Neuronal stem cell (in vitro differentiated cells): ENCODE data around the gene WDR20.
"Not testable (repeated sequence)": the region's sequence is repeated elsewhere in the genome, so short reads cannot be mapped to it uniquely, and the experiment has no call there.

Experiments used
- DNase-seq: peaks from one replicate; pipeline ENCODE4 v3.0.0-alpha.2; 2013; ENCODE audit warnings: low spot score
- H2AFZ ChIP-seq: one replicate; pipeline ENCODE4 v1.6.1; 2013; ENCODE audit warnings: mild to moderate bottlenecking, low read length, inconsistent platforms
- H2AK5ac ChIP-seq: 2 replicates; pipeline ENCODE4 v1.6.1; 2013; ENCODE audit warnings: low read depth, mild to moderate bottlenecking, inconsistent platforms, low read length, moderate library complexity, mixed read lengths
- H2BK120ac ChIP-seq: 2 replicates; pipeline ENCODE4 v1.6.1; 2013; ENCODE audit warnings: low read depth, mild to moderate bottlenecking, inconsistent platforms, low read length, moderate library complexity, mixed read lengths
- H2BK12ac ChIP-seq: one replicate; pipeline ENCODE4 v1.6.1; 2013; ENCODE audit warnings: low read length, inconsistent platforms
- H2BK15ac ChIP-seq: 2 replicates; pipeline ENCODE4 v1.6.1; 2013; ENCODE audit warnings: mild to moderate bottlenecking, low read length, inconsistent platforms, mixed read lengths
- H2BK5ac ChIP-seq: one replicate; pipeline ENCODE4 v1.6.1; 2013; ENCODE audit warnings: inconsistent platforms, mild to moderate bottlenecking, low read length, moderate library complexity
- H3K14ac ChIP-seq: one replicate; pipeline ENCODE4 v1.6.1; 2013; ENCODE audit warnings: low read length, inconsistent platforms
- H3K18ac ChIP-seq: 2 replicates; pipeline ENCODE4 v1.6.1; 2013; ENCODE audit warnings: low read length, inconsistent platforms
- H3K23ac ChIP-seq: 2 replicates; pipeline ENCODE4 v1.6.1; 2013; ENCODE audit warnings: low read depth, mild to moderate bottlenecking, mixed read lengths, low read length, inconsistent platforms; ENCODE audit not compliant: poor library complexity
- H3K27ac ChIP-seq: replicated peaks from 3 replicates; pipeline ENCODE4 v1.5.1; 2013; ENCODE audit warnings: low read length, inconsistent platforms
- H3K27me3 ChIP-seq, 3 experiments: 2 replicates each; pipeline ENCODE4 v1.6.1; 2013; ENCODE audit warnings: low read length in 3 of 3, mild to moderate bottlenecking in 2 of 3, inconsistent platforms in 1 of 3, low read depth in 1 of 3, mixed read lengths in 1 of 3, moderate library complexity in 1 of 3; ENCODE audit not compliant: control insufficient read depth in 3 of 3, insufficient read depth in 3 of 3
- H3K36me3 ChIP-seq, 2 donors: replicated peaks in 1 of 2; 2 replicates each; pipeline ENCODE4 v1.6.1; 2013; ENCODE audit warnings: low read length in 2 of 2; ENCODE audit not compliant: control insufficient read depth in 2 of 2, insufficient read depth in 2 of 2
- H3K4ac ChIP-seq: 2 replicates; pipeline ENCODE4 v1.6.1; 2013; ENCODE audit warnings: inconsistent platforms, mild to moderate bottlenecking, low read length, moderate library complexity
- H3K4me1 ChIP-seq, 2 donors: 1 replicate in 1 of 2; 2 replicates in 1 of 2; pipeline ENCODE4 v1.6.1; 2013; ENCODE audit warnings: low read length in 2 of 2, low read depth in 1 of 2; ENCODE audit not compliant: control insufficient read depth in 2 of 2, insufficient read depth in 1 of 2
- H3K4me2 ChIP-seq: one replicate; pipeline ENCODE4 v1.6.1; 2013; ENCODE audit warnings: mild to moderate bottlenecking, low read length, inconsistent platforms; ENCODE audit not compliant: insufficient read depth, poor library complexity, severe bottlenecking
- H3K4me3 ChIP-seq, 2 donors: 2 replicates each; pipeline ENCODE4 v1.5.1; 2013; ENCODE audit warnings: low read length in 2 of 2, mild to moderate bottlenecking in 2 of 2, inconsistent platforms in 1 of 2, moderate library complexity in 1 of 2
- H3K79me1 ChIP-seq: one replicate; pipeline ENCODE4 v1.6.1; 2013; ENCODE audit warnings: low read depth, mild to moderate bottlenecking, inconsistent platforms, low read length, moderate library complexity
- H3K9ac ChIP-seq: one replicate; pipeline ENCODE4 v1.6.1; 2013; ENCODE audit warnings: mild to moderate bottlenecking, low read depth, low read length, inconsistent platforms; ENCODE audit not compliant: poor library complexity
- H3K9me3 ChIP-seq, 2 donors: replicated peaks in 1 of 2; 2 replicates each; pipeline versions ENCODE3 to v1.6.1; 2013; ENCODE audit warnings: low read length in 2 of 2, mild to moderate bottlenecking in 2 of 2, inconsistent platforms in 1 of 2, low read depth in 1 of 2, mixed read lengths in 1 of 2, moderate library complexity in 1 of 2; ENCODE audit not compliant: control insufficient read depth in 2 of 2, insufficient read depth in 1 of 2
- H4K8ac ChIP-seq: one replicate; pipeline ENCODE4 v1.6.1; 2013; ENCODE audit warnings: low read depth, mild to moderate bottlenecking, inconsistent platforms, low read length, moderate library complexity
- H4K91ac ChIP-seq: one replicate; pipeline ENCODE4 v1.6.1; 2013; ENCODE audit warnings: low read length, low read depth, mild to moderate bottlenecking, inconsistent platforms; ENCODE audit not compliant: poor library complexity
- WGBS, 2 donors: extraction: QIAGEN DNeasy Blood & Tissue Kit; methylation state at CpG; one replicate each; pipeline ENCODE4 v1.1.7; 2013; ENCODE audit warnings: missing lambda C conversion rate in 2 of 2, mixed read lengths in 1 of 2; ENCODE audit not compliant: insufficient read length in 2 of 2, insufficient replicate concordance in 1 of 2; ENCODE audit errors: extremely low coverage in 2 of 2; 5-methylcytosine and 5-hydroxymethylcytosine counted together

WDR20 gene

DNA sequence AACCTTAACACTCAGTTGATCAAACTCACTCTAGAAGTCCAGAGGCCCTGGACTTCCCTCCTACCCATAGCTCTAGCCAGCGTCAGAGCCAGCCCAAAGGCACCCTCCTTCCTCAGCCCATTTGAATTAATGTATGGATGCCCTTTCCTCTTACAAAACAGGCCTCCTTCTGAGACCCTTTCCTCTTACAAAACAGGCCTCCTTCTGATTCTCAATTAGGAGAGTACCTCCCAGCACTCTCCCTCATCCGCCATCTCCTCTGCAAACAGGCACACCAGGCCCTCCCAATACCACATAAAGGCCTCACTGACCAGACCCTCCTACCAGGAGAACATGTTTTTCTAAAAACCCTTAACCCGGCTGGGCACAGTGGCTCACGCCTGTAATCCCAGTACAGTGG lies 99.5 kb downstream of the WDR20 start:
- H2BK5ac ChIP-seq: no peak overlapping the region
- H3K18ac ChIP-seq: no peak overlapping the region
- H3K4me1 ChIP-seq: peaks cover 0 to 3% of the 10 kb centered on the region in 2 donors
- no CpG with 5 or more reads among the region's 4 CpGs for WGBS, 2 donors
- no peak overlapping the region for H2BK12ac ChIP-seq
- no peak overlapping the region for H3K4ac ChIP-seq
- no peak for DNase-seq
- no peaks in the 10 kb centered on the region for H3K9me3 ChIP-seq
- no peak overlapping the region for H3K4me2 ChIP-seq
- H2BK15ac ChIP-seq: no peak overlapping the region
- no peak overlapping the region for H2BK120ac ChIP-seq
- H3K36me3 ChIP-seq: no peaks in the 10 kb centered on the region
- no peak overlapping the region for H4K8ac ChIP-seq
- H3K9ac ChIP-seq: no peak overlapping the region
- H3K27ac ChIP-seq: no peak overlapping the region
- no peak overlapping the region for H3K4me3 ChIP-seq
- H2AK5ac ChIP-seq: no peak overlapping the region
- H3K23ac ChIP-seq: no peak overlapping the region
- no peak overlapping the region for H2AFZ ChIP-seq
- no peak overlapping the region for H4K91ac ChIP-seq
- no peaks in the 10 kb centered on the region for H3K27me3 ChIP-seq
- H3K14ac ChIP-seq: no peak overlapping the region
- no peaks in the 10 kb centered on the region for H3K79me1 ChIP-seq

DNA sequence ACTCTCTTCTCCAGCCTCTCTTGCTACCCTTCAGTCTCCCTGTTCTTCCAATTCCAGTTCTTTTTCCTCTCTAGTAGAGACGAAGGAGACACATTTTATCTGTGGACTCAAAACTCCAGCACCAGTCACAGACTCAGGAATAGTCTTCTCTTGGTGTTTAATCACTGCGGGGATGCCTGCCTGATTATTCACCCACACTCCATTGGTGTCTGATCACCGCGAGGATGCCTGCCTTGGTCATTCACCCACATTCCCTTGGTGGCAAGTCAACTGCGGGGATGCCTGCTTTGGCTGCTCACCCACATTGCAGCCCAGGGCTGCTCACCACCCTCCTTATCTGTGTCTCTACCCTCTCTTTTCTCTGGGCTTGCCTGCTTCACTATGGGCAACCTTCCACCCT lies 100.8 kb downstream of the WDR20 start:
- H3K9ac ChIP-seq, H4K91ac ChIP-seq, H3K9me3 ChIP-seq, H3K79me1 ChIP-seq, H2BK120ac ChIP-seq, H2BK15ac ChIP-seq, H3K36me3 ChIP-seq, H3K4me1 ChIP-seq, H3K27me3 ChIP-seq, H3K4me2 ChIP-seq, H2AFZ ChIP-seq, H3K18ac ChIP-seq, H2BK5ac ChIP-seq, H4K8ac ChIP-seq, H3K27ac ChIP-seq, DNase-seq, H3K23ac ChIP-seq, H3K4me3 ChIP-seq, H3K4ac ChIP-seq, H3K14ac ChIP-seq, H2BK12ac ChIP-seq, H2AK5ac ChIP-seq: not testable (repeated sequence)
- WGBS, 2 donors: no CpG with 5 or more reads among the region's 5 CpGs

DNA sequence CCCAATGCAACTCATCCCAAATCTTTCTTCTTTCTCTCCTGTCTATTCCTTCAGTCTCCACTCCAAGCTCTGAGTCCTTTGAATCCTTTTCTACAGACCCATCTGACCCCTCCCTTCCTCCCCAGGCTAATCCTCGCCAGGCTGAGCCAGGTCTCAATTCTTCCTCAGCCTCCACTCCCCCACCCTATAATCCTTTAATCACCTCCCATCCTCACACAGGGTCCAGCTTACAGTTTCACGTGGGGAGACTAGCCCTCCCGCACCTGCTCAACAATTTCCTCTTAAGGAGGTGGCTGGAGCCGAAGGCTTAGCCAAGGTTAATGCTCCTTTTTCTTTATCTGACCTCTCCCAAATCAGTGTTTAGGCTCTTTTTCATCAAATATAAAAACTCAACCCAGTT lies 101.5 kb downstream of the WDR20 start:
- Histone ChIP-seq H4K91ac (no peak overlapping the region), H3K9me3 (no peaks in the 10 kb centered on the region), H4K8ac (no peak overlapping the region), H3K4me1 (peaks cover 0 to 3% of the 10 kb centered on the region in 2 donors), H2AK5ac (no peak overlapping the region), H3K79me1 (no peaks in the 10 kb centered on the region), H3K14ac (no peak overlapping the region), H3K27me3 (no peaks in the 10 kb centered on the region), H2BK5ac (no peak overlapping the region), H2BK15ac (no peak overlapping the region), H2AFZ (no peak overlapping the region), H3K27ac (no peak overlapping the region), H2BK120ac (no peak overlapping the region), H3K18ac (no peak overlapping the region), H3K23ac (no peak overlapping the region), H2BK12ac (no peak overlapping the region), H3K4ac (no peak overlapping the region), H3K4me2 (no peak overlapping the region), H3K36me3 (no peaks in the 10 kb centered on the region), H3K4me3 (no peak overlapping the region), H3K9ac (no peak overlapping the region)
- no peak for DNase-seq
- WGBS, 2 donors: no CpG with 5 or more reads among the region's 4 CpGs

DNA sequence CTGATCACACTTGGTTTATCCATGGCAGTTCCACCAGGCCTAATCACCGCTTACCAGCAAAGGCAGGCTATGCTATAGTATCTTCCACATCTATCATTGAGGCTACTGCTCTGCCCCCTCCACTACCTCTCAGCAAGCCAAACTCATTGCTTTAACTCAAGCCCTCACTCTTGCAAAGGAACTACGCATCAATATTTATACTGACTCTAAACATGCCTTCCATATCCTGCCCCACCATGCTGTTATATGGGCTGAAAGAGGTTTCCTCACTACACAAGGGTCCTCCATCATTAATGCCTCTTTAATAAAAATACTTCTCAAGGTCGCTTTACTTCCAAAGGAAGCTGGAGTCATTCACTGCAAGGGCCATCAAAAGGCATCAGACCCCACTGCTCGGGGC lies 104.1 kb downstream of the WDR20 start:
- not testable (repeated sequence) for H3K14ac ChIP-seq, H3K79me1 ChIP-seq, H2BK12ac ChIP-seq, H2BK15ac ChIP-seq, H3K18ac ChIP-seq, H3K23ac ChIP-seq, H2BK120ac ChIP-seq, H2AFZ ChIP-seq, H2BK5ac ChIP-seq, H3K9me3 ChIP-seq, H3K4me2 ChIP-seq, H4K91ac ChIP-seq, H3K4ac ChIP-seq, H3K4me1 ChIP-seq, DNase-seq, H3K27ac ChIP-seq, H3K9ac ChIP-seq, H2AK5ac ChIP-seq, H3K4me3 ChIP-seq, H4K8ac ChIP-seq, H3K36me3 ChIP-seq, H3K27me3 ChIP-seq
- no CpG with 5 or more reads among the region's 4 CpGs for WGBS, 2 donors
